ENCODE results near the gene CACNA2D4. TPM values are rescaled to one million over a fixed set of nuclear protein-coding genes. Genes with fewer than 3 reads are reported as not detected.

Gene CACNA2D4
- total and polyA plus RNA-seq, 2 donors (not counting 3 experiments of a cell fraction or from before 2014, with no cell fraction given) = 0.58 to 0.73 TPM

- intact Hi-C loops (cut with micrococcal nuclease) = no loop called here
- TF ChIP-seq EZH2 (IDR thresholded peaks at IDR 0.05; ENCODE audit: borderline replicate concordance, low read depth, low read length, severe bottlenecking) (no peak), POLR2AphosphoS5 (IDR thresholded peaks at IDR 0.05; ENCODE audit: insufficient read depth, low read depth, low read length) (no peak), MAX (IDR thresholded peaks at IDR 0.05; ENCODE audit: insufficient read depth, insufficient read length) (no peak), CTCF (IDR thresholded peaks at IDR 0.05; ENCODE audit: extremely low read depth in 1 of 2, insufficient read depth in 1 of 2, low read depth in 1 of 2, low read length in 2 of 2) (no peak), MYC (IDR thresholded peaks at IDR 0.05; ENCODE audit: low read depth, low read length) (no peak), FOS (IDR thresholded peaks at IDR 0.05; ENCODE audit: borderline replicate concordance, insufficient read depth, low read length) (no peak), JUN (IDR thresholded peaks at IDR 0.05; ENCODE audit: borderline replicate concordance, insufficient read depth, insufficient read length, low read depth) (no peak), POLR2A (IDR thresholded peaks at IDR 0.05; ENCODE audit: low read depth, low read length) (no peak), GATA2 (IDR thresholded peaks at IDR 0.05; ENCODE audit: insufficient read depth, insufficient read length, low read depth, low read length) (no peak)
Observed at GRCh38 chr12:1965916-1966315, 47.5 kb upstream of the CACNA2D4 start.

More at GRCh38 chr12:1965916-1966315, 47.5 kb upstream of the CACNA2D4 start:
- H2AFZ ChIP-seq (ENCODE audit: low read depth, low read length) = no peak overlapping the region
- H3K4me2 ChIP-seq (ENCODE audit: insufficient read depth, low read length) = no peak overlapping the region
- H3K36me3 ChIP-seq (ENCODE audit: control insufficient read depth in 2 of 2, extremely low read depth in 1 of 2, insufficient read depth in 2 of 2, low read length in 2 of 2) = peaks cover 2 to 8% of the 10 kb centered on the region in 2 experiments
- dilution Hi-C loops (cut with MboI; ENCODE audit: extremely low pct_ligation_motif_present, low sequenced_read_pairs) = loop anchor here (10.0 kb wide), 1 partner anchor 59 kb away; no protein-coding TSS in a partner anchor
- no peak overlapping the region for H3K27ac ChIP-seq (ENCODE audit: insufficient read depth, low read depth, low read length)
- no peaks in the 10 kb centered on the region for H4K20me1 ChIP-seq (replicated peaks; ENCODE audit: control insufficient read depth, extremely low read depth, insufficient read depth, low read length)
- no peak overlapping the region for H3K9ac ChIP-seq (replicated peaks; ENCODE audit: extremely low read depth, insufficient read depth, low read length)
- H3K9me3 ChIP-seq (replicated peaks; ENCODE audit: control insufficient read depth, insufficient read depth, low read length) = no peaks in the 10 kb centered on the region
- CTCF ChIA-PET = interaction anchor here (1.0 to 1.3 kb wide), 2 partner anchors 8 to 10 kb away, joined by 3 to 6 read pairs; no protein-coding TSS in a partner anchor
- H3K4me1 ChIP-seq (ENCODE audit: control insufficient read depth, extremely low read depth, insufficient read depth, low read length) = no peaks in the 10 kb centered on the region
- POLR2A ChIA-PET = no interaction called here
- DNase-seq (ENCODE audit: low read depth, low spot score) (no peak), FAIRE-seq (no peak)
- no peak overlapping the region for H3K4me3 ChIP-seq (replicated peaks in 1 of 3; ENCODE audit: insufficient read depth in 1 of 3, low read depth in 1 of 3, low read length in 3 of 3)
- H3K79me2 ChIP-seq (ENCODE audit: control insufficient read depth, insufficient read depth, low read length) = no peaks in the 10 kb centered on the region
- no TSS peak for BruUV-seq (replicated peaks)
- no peaks in the 10 kb centered on the region for H3K27me3 ChIP-seq (ENCODE audit: control insufficient read depth in 2 of 2, insufficient read depth in 2 of 2, low read length in 2 of 2)
- no peaks in the 10 kb centered on the region for H3K9me1 ChIP-seq (replicated peaks; ENCODE audit: control insufficient read depth, extremely low read depth, insufficient read depth, low read length)

All from endothelial cell of umbilical vein (primary cell).